Measurements from ENCODE around the gene GPR65.

GPR65 gene

DNA sequence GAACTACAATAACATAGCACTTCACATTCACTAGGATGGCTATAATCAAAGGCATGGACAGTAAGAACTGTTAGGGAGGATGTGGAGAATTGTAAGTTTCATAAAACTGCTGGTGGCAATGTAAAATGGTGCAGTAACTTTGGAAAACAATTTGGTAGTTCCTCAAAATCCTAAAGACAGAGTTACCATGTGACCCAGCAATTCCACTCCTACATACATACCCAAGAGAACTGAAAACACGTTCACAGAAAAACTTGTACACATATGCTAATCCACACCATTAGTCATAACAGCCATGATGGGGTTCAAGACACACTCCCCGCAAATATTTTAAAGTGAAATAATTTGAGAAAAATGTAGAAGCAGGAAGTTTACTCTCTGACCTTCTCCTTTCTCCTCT, 43.7 kb upstream of the GPR65 start:
- Histone ChIP-seq H3K27ac (replicated peaks) (no peak overlapping the region), H3K27me3 (ENCODE audit: insufficient read depth, poor library complexity, severe bottlenecking) (no peaks in the 10 kb centered on the region), H3K4me3 (replicated peaks; ENCODE audit: insufficient read depth, low read length) (no peak overlapping the region)
- DNase-seq (ENCODE audit: low read depth in 1 of 2, low spot score in 1 of 2) = no peak
- TF ChIP-seq, protein P1, sequence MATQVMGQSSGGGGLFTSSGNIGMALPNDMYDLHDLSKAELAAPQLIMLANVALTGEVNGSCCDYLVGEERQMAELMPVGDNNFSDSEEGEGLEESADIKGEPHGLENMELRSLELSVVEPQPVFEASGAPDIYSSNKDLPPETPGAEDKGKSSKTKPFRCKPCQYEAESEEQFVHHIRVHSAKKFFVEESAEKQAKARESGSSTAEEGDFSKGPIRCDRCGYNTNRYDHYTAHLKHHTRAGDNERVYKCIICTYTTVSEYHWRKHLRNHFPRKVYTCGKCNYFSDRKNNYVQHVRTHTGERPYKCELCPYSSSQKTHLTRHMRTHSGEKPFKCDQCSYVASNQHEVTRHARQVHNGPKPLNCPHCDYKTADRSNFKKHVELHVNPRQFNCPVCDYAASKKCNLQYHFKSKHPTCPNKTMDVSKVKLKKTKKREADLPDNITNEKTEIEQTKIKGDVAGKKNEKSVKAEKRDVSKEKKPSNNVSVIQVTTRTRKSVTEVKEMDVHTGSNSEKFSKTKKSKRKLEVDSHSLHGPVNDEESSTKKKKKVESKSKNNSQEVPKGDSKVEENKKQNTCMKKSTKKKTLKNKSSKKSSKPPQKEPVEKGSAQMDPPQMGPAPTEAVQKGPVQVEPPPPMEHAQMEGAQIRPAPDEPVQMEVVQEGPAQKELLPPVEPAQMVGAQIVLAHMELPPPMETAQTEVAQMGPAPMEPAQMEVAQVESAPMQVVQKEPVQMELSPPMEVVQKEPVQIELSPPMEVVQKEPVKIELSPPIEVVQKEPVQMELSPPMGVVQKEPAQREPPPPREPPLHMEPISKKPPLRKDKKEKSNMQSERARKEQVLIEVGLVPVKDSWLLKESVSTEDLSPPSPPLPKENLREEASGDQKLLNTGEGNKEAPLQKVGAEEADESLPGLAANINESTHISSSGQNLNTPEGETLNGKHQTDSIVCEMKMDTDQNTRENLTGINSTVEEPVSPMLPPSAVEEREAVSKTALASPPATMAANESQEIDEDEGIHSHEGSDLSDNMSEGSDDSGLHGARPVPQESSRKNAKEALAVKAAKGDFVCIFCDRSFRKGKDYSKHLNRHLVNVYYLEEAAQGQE (IDR thresholded peaks at IDR 0.05; ENCODE audit: insufficient replicate concordance, low read depth) = no peak
- no peak for TF ChIP-seq POLR2AphosphoS5 (IDR thresholded peaks at IDR 0.05; ENCODE audit: low read depth)
- TF ChIP-seq, protein P2, sequence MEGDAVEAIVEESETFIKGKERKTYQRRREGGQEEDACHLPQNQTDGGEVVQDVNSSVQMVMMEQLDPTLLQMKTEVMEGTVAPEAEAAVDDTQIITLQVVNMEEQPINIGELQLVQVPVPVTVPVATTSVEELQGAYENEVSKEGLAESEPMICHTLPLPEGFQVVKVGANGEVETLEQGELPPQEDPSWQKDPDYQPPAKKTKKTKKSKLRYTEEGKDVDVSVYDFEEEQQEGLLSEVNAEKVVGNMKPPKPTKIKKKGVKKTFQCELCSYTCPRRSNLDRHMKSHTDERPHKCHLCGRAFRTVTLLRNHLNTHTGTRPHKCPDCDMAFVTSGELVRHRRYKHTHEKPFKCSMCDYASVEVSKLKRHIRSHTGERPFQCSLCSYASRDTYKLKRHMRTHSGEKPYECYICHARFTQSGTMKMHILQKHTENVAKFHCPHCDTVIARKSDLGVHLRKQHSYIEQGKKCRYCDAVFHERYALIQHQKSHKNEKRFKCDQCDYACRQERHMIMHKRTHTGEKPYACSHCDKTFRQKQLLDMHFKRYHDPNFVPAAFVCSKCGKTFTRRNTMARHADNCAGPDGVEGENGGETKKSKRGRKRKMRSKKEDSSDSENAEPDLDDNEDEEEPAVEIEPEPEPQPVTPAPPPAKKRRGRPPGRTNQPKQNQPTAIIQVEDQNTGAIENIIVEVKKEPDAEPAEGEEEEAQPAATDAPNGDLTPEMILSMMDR (IDR thresholded peaks at IDR 0.05; ENCODE audit: insufficient read depth, low read length) = no peak
- TF ChIP-seq GABPA (IDR thresholded peaks at IDR 0.05; ENCODE audit: low read depth) = no peak
- TF ChIP-seq SPI1 (IDR thresholded peaks at IDR 0.05; ENCODE audit: borderline replicate concordance, low read depth) = no peak

DNA sequence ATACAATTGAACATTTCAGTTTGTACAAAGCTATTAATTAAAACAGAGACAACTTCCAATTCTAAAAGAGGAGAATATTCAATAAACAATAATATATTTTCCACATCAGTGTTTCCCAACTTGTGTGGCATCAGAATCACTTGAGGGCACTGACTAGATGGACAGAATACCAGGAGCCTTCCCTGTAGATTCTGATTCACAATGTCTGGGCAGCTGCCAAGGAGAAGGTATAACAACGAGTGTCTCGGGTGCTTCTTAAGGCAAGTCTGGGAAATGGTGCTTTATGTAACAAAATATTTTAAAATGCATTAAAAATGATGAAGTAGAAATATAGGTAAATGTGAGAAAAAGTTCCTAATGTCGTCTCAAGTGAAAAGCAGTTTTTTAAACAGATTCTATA, 38.1 kb upstream of the GPR65 start:
- no peaks in the 10 kb centered on the region for H3K27me3 ChIP-seq (ENCODE audit: insufficient read depth, poor library complexity, severe bottlenecking)
- DNase-seq (ENCODE audit: low read depth in 1 of 2, low spot score in 1 of 2) = no peak
- TF ChIP-seq SPI1 (IDR thresholded peaks at IDR 0.05; ENCODE audit: borderline replicate concordance, low read depth) (no peak), GABPA (IDR thresholded peaks at IDR 0.05; ENCODE audit: low read depth) (no peak), POLR2AphosphoS5 (IDR thresholded peaks at IDR 0.05; ENCODE audit: low read depth) (no peak)
- TF ChIP-seq, protein P1 (IDR thresholded peaks at IDR 0.05; ENCODE audit: insufficient replicate concordance, low read depth) = no peak
- TF ChIP-seq, protein P2 (IDR thresholded peaks at IDR 0.05; ENCODE audit: insufficient read depth, low read length) = no peak
- H3K4me3 ChIP-seq (replicated peaks; ENCODE audit: insufficient read depth, low read length) = no peak overlapping the region
- H3K27ac ChIP-seq (replicated peaks) = no peak overlapping the region

DNA sequence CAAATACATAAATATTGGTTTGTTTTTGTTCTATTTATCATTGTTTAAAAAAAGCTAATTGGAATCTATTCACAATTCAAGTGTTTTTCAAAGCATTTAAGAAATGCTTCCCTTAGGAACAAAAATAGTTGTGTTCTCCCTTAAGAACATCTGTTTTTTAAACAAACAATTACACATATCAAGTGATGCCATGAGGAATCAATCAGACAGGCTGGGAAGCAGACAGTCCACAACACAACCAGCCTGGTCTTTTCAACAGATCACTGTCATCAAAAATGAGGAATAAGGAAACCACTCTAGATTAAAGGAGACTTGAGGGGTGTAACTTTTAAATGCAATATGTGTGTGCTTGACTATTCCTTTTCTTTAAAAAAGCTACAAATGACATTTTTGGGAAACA, 37.4 kb upstream of the GPR65 start:
- no peak for DNase-seq (ENCODE audit: low read depth in 1 of 2, low spot score in 1 of 2)
- no peaks in the 10 kb centered on the region for H3K27me3 ChIP-seq (ENCODE audit: insufficient read depth, poor library complexity, severe bottlenecking)
- TF ChIP-seq, protein P2 (IDR thresholded peaks at IDR 0.05; ENCODE audit: insufficient read depth, low read length) = no peak
- TF ChIP-seq SPI1 (IDR thresholded peaks at IDR 0.05; ENCODE audit: borderline replicate concordance, low read depth) = no peak
- TF ChIP-seq GABPA (IDR thresholded peaks at IDR 0.05; ENCODE audit: low read depth) = no peak
- TF ChIP-seq, protein P1 (IDR thresholded peaks at IDR 0.05; ENCODE audit: insufficient replicate concordance, low read depth) = no peak
- TF ChIP-seq POLR2AphosphoS5 (IDR thresholded peaks at IDR 0.05; ENCODE audit: low read depth) = no peak
- H3K27ac ChIP-seq (replicated peaks) = no peak overlapping the region
- no peak overlapping the region for H3K4me3 ChIP-seq (replicated peaks; ENCODE audit: insufficient read depth, low read length)
